ENCODE measurements around the gene UNC119. TPM values are rescaled to one million over a fixed set of nuclear protein-coding genes. Genes with fewer than 3 reads are reported as not detected.
"Not testable (repeated sequence)": the region's sequence is repeated elsewhere in the genome, so short reads cannot be mapped to it uniquely, and the experiment has no call there.

The UNC119 gene
- total RNA-seq, 1 donor from 2014 or later = 18.0 TPM

DNA sequence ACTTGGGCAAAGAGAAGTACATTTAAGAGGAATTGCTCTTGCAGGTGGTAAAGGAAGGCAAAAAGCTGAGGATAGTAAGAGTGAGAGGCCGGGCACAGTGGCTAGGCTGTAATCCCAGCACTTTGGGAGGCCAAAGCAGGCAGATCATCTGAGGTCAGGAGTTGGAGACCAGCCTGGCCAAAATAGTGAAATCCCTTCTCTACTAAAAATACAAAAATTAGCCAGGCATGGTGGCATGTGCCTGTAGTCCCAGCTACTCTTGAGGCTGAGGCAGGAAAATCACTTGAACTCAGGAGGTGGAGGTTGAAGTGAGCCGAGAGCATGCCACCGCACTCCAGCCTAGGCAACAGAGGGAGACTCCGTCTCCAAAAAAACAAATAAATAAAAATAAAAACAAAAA is 30.1 kb downstream of the UNC119 start:
- DNase-seq (ENCODE audit: low read depth in 2 of 2) = not testable (repeated sequence)

DNA sequence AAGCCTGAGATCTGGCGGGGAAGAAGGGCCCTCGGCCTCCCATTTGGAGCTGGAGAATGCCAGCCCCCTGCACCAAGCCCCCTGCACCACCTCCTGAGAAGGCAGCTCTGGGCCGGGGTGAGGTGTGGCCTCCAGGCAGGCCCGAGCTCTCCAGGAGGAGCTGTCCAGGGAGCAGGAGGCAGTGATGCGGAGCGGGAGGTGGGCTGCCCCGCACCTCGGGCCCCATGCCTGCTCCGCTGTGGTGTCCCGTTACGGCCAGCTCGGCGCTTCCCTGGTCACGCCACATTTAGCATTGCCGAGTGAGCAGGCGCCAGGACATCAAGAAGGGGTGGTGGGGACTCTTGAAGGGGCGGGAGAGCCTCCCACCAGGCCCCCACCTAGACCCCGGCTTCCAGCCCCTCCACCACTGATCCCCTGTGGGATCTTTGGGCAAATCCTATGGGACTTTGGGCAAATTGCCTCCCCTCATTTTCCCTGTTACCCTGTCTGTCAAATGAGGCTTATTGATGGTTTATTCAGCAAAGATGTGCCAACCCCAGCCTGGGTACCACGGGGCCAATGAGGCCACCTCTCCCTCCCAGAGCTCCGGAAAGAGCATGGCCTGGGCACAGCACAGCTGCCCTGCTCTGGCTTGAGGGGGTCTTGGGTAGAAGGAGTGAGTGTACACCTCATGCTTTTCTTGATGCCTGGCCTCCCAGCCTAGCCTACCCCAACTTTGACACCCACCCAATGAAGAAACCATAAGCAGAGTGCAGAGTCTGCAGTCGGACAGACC is 30.9 kb downstream of the UNC119 start:
- DNase-seq (ENCODE audit: low read depth in 2 of 2) = no peak

DNA sequence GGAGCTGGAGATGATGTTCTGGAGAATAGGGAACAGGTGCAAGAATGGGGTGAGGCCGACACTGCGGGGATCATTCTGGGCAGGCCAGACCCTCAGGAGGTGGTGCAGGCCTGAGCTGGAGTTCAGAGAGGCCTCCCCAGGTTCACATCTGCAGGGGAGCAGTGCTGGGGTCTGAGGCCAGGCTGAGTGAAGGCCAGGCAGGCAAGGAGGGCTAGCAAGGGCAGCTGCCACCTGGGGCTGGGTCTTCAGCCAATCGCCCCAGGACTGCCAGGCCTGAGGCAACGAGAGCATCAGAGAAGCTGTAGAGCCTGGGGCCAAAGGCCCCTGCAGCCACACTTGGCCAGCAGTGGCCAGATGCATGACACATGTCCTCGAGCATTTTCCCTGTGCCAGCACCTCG is 31.7 kb downstream of the UNC119 start:
- DNase-seq (ENCODE audit: low read depth in 2 of 2) = no peak

DNA sequence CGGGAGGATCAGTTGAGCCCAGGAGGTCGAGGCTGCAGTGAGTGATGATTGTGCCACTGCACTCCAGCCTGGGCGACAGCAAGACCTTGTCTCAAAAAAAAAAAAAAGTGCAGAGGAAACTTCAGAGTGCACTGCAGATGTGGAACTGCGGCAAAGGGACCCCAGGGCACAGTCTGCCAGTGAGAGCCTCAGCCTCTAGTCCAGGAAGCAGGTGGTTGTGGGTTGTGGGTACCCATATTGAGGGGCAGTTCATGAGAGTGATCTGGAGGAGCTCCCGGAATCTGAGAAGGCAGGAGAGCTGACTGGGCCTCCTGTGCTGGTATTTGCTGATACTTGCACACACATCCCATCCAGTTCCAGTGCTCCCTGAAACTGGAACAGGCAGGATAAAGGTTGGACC is 33.2 kb downstream of the UNC119 start:
- DNase-seq (ENCODE audit: low read depth in 2 of 2) = no peak

DNA sequence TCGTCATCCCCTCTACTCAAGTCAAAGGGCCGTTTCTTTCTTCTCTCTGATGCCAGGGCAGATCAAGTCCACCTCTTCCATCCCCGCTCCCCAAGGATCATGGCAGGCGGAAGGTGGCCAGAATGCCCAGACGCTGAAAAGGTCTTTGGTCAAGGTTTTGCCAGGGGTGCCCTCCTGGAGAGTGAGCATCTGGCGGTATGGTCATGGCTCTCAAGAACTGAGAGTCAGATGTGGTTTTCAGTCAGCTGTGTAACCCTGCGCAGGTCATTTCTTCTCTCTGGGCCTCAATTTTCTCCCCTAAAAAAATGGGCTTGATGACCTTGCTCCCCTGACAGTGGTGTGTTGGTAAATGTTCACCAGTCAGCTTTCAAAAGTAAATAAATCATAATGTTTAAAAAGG is 33.8 kb downstream of the UNC119 start:
- no peak for DNase-seq (ENCODE audit: low read depth in 2 of 2)

DNA sequence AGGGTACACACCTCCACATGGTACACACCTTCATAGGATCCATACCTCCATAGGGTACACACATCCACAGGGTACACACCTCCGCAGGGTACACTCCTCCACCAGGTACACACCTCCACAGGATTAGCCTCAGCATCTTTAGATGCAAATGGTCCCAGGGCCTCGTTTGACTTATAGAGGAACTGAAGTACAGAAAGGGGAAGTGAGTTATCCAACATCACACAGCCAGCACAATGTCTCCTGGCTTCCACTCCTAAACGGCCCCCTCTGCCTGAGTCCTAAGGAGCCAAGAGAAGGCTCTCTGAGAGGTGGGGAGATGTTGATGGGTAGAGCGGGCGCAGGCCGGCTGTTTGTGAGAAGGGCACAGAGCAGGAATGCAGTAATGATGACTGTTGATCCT is 34.3 kb downstream of the UNC119 start:
- no peak for DNase-seq (ENCODE audit: low read depth in 2 of 2)

DNA sequence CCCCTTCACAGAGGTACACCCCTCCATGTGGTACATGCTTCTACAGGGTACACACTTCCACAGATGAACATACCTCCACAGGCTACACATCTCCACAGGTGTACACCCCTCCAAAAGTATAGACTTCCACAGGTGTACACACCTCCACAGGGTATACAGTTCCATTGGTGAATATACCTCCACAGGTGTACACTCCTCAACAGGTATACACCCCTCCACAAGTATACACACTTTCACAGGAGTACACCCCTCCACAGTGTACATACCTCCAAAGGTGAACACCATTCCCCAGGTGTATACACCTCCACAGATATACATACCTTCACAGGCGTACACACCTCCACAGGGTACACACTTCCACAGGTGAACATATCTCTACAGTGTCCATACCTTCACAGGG is 36.9 kb downstream of the UNC119 start:
- DNase-seq (ENCODE audit: low read depth in 2 of 2) = no peak

DNA sequence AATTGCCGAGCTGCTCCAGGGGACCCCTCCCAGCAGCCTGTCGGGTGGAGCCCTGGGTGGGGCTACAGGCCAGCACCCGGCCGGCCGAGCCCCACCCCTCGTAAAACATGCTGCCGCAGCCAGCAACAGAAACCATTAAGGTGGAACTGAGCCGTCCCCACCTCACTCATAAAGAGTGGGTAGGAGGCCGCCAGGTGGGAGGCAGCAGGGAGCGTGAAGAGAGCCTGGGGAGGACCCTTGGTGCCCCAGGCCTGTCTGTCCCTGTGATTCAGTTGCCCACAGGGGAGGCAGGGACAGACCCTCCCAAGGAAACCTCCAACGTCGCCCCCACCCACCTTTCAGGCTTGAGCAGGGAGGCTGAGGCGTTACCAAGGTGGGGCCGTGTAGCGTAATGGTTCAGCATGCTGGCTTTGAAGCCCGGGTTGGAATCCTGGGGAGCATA is 37.8 kb downstream of the UNC119 start:
- DNase-seq (ENCODE audit: low read depth in 2 of 2) = no peak

DNA sequence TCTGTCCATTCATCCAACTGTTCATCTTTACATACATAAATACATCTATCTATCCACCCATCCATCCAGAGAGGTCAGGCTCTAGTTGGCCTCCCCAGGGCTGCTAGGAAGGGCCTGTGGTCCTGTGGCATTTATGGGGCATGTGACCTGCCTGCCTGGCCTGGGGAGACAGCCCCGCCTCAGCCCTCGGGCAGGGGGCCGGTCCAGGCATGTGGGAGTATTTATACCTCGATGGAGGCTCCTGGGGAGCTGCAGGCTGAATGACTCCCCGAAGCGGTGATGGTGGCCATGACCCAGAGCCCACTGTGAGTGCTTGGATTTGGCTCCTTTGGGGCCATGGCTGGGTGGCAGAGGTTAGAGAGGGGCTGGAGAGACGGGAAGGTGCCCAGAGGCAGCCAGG is 38.9 kb downstream of the UNC119 start:
- no peak for DNase-seq (ENCODE audit: low read depth in 2 of 2)

DNA sequence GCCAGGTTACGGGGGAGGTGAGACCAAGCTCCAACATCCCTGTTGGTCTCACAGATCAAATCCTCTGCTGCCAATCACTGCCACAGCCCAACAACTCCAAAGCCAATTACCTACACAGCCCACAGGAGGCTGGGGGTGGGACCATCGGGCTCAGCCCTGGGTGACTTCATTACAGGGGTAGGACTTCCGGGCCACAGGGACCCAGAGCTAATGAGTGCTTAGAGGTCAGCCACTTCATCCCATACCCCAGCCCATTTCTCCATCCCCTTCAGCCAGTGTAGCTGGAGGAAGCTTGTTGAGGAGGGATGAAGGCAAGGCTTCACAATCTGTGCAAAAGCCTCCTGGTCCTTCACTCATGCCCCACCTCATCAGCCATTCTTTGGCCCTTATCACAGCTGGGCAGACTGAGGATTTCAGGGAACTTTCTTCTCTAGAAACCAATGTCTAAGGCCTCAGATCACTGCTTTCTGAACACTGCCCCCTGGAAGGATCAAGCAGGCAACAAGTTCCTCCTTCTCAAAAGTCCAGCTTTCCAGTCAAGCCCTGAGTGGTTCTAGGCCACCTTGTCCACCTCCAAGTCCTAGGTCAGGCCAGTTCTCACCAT is 40.5 kb downstream of the UNC119 start:
- DNase-seq (ENCODE audit: low read depth in 2 of 2) = no peak

DNA sequence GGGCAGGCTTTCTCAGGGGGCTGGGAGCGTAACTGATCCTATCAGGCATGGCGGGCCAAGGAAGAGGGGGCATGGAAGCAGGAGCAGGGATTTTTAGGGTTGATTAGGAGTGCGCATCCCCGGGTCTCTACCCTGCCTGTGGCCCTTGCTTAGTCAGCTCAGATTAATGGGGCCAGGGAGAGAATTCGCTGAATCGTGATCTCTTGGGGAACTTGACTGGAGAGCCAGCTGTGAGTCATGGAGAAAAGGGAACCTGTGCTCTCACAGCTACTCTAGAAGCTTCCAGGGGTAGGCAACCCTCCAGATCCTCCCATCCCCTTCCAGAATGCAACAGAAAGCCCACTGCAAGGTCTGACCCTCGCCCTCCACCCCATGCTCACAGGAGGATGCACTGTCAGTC is 42.6 kb downstream of the UNC119 start:
- DNase-seq (ENCODE audit: low read depth in 2 of 2) = no peak

DNA sequence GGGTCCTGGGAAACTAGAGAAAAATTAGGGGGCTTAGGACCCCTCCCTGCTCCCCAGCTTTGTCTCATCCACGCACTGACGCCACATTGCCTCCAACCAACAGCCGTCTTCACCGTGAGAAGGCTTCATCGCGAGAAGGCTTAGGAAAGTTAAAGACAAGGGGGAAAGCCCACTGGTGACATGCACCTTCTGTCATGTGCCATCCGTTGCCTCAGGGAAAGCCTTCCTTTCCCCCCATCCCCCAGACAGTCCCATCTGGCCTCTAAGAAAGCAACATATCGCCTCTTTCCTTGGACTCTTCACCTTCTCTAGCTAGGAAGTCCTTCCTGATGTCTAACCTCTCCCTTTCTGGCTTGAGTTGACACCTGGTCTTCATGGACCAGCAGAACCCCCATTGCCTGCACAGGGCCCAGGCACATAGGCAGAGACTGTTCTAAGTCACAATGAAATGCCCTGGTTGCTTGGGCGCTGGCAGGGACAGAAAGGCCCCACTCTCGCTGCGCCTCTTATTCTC is 44.2 kb downstream of the UNC119 start:
- no peak for DNase-seq (ENCODE audit: low read depth in 2 of 2)

DNA sequence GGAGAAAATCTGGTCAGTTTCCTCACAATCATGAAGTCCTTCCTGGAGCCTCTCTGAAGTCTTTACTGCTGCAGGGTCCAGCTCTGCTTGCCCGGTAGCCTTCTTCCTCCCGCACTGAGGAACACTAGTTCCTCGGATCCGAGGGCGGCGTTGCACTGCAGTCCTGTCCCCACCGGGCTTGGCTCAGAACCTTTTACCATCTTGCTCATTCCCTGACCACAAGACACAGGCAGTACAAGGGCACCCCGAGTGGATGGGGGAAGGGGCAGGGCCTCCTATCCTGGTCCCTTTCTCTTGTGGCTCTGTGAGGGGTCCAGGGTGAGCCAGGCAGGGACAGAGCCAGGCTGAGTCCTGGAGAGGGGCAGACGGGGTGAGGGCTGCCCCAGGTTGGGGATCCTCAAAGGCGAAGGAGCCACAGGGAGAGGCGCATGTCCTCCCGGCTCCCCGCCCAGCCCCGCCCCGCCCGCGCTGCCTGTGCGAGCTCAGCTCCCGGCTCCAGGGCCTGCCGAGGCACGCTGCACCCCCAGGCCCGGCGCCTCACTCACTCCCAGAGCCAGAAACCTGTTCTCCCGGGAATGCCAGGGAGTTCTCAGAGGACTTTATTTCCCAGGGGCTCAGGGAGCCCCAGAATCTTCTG is 44.7 kb downstream of the UNC119 start:
- no peak for DNase-seq (ENCODE audit: low read depth in 2 of 2)

DNA sequence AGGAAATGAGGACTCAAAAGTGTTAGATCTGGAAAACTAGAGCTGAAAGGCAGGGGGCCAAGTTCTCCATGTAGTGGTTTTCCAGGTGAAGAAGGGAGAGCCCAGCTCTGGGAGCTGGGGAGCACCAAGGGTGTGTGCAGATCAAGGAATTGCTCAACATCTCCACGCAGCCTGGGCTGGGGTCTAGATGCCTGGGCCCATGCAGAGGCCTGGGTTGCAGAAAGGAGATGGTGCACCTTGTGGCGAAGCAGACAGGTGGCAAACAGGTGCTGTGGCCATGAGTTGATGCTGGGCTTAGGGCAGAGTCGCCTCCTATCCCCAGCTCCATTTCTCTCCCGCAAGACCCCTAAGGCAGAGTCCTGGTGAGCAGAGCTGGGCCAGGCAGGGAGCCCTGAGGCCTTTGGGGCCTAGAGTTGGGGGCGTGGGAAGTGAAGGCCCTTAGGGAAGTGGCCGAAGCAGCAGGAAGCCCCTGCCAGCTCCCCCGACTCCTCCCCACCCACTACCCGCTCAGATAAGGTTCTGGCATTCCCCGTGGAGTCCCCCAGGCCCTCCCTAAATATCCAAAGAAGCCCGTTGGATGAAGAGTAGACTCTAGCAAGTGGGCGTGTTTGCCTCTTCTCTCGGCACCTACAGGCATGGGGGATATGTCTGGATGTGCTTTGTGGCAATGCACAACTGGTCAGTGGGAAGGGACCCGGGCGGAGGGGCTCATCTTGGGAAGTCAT is 45.5 kb downstream of the UNC119 start:
- no peak for DNase-seq (ENCODE audit: low read depth in 2 of 2)

DNA sequence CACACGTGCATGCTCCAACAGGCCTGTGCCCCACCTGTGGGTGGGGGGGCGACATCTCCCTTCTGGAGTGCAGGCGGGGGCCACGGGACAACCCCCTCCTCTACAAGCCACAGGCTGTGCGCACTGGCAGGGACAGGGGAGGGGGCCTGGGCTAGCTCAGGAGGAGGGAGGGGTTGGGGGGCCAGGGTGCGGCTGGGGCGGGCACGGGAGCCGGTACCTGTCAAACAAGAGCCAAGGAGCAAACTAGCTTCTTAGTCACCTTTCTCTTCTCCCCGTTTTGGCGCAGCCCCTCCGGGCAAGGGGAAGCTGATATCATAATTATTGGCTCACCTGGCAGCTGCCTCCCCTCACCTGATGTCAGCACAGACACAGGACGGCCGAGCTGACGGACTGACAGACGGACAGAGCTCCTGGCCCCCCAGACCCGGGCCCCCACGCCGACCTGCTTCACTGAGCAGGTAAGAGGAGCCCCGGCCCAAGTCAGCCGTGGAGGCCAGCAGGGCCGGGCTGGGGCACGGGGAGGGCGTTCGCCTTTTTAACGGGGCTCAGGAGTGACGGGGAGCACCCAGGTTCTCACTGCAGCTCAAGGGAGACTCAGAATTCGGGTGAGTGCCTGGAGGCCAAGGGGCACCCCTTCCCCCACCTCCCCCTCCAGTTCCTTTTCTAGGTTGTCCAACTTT is 46.3 kb downstream of the UNC119 start, which contains the start of gene FOXN1:
FOXN1 (plus strand) TSS at position 363 of the 680 bp plus-strand sequence. CDS start 17,622 bp downstream, outside the sequence.
- no peak for DNase-seq (ENCODE audit: low read depth in 2 of 2)

DNA sequence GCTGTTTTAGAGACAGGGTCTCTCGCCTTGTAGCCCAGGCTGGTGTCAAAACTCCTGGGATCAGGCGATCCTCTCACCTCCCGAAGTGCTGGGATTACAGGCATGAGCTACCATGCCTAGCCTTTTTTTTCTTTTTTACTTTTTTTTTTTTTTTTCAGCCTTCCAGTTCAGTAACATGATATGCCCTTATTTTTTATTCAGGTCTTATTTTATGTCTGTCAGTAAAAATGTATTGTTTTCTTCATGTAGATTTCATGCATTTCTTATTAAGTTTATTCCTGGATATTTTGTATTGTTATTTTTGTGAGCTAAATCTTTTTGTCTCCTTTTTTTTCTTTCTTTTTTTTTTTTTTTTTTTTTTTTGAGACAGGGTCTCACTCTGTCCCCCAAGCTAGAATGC is 49.0 kb downstream of the UNC119 start:
- no peak for DNase-seq (ENCODE audit: low read depth in 2 of 2)

DNA sequence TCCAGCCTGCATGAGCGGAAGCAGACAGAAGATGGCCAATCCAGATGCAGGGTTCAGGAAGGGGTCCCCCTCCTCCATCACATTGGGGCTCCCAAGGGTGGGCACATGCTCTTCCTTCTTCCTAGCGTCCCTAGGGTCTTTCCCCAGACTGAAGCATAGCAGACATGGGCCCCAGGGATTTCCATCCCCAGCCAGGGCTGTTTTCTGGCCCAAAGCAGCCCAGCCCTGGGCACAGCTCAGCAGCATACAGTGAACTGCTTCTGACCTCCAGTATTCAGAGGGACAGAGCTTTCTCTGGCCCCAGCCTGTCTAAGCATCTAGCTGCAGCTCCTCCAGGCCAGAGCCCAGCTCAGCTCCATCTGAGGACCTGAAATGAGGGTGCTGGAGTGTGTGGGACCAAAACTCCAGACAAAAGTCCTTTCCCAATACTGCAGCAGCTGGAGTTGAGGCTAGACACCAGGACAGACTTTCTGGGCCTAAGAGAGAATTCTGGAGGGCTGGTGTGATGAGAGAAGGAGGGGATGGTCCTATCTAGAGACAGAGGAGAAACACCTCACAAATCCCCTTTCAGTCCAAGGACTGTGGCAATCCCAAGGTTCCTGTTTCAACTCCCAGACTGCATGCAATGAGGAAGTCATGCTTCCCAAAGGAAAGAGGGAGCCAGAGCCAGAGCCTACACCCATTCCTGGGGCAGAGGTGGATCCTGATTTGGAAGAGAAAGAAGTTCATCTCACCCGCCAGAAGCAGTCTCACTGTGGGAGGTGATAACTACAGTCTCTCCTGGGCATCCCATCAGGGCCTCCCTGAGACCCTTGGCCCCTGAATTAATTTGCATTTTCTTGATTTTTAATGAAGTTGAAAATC is 50.8 kb downstream of the UNC119 start:
- no peak for DNase-seq (ENCODE audit: low read depth in 2 of 2)

DNA sequence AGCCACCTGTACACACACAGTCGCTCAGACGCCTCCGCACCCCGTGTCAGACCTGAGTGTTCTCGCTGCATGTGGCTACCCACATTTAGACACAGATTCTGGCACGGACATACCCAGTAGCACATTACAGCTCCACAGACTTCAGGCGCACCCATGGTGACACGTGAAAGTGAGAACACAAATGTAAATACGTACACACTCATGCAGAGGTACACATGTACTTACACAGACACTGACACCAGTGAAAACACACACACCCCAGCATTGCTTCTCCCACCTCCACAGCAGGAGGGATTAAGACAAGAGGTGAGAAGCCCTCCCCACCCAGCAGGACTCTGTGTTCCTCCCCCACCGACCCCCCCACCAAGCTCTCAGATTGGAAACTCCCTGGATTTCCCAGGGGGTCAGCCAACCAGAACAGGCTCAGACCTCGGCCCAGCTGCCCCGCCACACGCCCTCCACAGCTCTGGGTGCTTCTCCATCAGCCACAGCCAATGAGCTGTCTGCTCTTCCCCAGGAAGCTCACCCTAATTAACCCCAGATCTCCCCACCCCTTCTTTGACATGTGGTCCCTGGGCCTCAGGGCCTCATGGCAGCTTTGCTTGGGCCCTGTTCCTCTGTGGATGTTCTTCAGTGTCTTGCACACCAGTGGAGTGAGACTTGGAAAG is 51.6 kb downstream of the UNC119 start:
- no peak for DNase-seq (ENCODE audit: low read depth in 2 of 2)

DNA sequence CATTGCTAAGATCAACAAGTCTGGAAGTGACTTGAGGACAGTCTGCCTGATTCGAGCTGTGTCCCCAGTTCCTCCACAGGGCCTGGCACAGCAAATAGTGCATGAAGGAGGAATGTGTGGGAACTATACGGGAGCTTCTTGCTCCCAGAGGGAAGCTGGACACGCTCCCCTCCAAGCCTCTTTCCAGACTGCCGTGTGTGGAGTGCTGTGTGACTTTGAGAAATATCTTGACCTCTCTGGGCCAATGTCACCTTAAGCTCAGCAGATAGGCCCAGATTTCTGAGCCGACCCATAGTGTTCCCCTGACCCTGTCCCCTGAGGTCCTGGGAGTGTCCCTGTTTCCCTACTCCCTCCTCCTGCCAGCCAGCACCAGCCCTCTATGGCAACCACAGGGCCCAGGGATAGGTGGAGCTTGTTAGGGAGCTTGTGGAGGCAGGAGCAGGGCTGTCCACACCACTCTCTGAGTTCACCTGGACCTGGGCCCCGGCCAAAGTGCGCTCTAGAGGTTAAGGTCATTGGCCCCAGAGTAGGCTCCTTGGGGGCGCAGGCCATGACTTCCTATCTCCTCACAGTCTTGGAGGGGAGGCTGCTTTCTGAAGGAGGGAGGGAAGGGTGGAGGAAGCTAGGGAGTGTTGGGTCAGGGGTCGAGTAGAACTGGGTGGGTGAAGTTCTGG is 52.6 kb downstream of the UNC119 start:
- DNase-seq (ENCODE audit: low read depth in 2 of 2) = no peak

All from dermis microvascular lymphatic vessel endothelial cell (primary cell).